NCI-H2029 (cell line): ENCODE results near the gene PDIA3.
"Not testable (repeated sequence)": the region's sequence is repeated elsewhere in the genome, so short reads cannot be mapped to it uniquely, and the experiment has no call there.

Experiments used
- DNase-seq: peaks from one replicate; lab custom pipeline; 2025; lab: John Stamatoyannopoulos, UW

The PDIA3 gene

DNA sequence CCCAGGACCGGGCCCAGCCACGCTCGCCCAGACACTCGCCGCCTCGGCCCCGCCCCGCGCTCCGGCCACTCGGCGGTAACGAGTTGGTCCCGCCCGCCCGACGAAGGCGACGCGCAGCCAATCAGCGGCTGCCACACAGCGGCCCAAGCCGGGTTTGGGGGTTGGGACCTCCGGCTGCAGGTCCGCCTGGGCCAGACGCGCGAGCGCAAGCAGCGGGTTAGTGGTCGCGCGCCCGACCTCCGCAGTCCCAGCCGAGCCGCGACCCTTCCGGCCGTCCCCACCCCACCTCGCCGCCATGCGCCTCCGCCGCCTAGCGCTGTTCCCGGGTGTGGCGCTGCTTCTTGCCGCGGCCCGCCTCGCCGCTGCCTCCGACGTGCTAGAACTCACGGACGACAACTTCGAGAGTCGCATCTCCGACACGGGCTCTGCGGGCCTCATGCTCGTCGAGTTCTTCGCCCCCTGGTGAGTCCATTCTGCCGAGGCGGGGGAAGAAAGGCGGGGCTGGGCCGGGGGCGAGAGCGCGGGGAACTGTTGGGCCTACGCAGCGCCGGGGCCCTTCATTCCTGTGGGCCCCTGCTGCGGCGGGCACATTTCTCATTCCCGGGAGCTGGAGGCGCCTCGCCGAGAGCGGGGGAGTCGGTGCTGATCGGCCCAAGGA is at the start of gene PDIA3:
TSS of gene PDIA3 (plus strand) at position 194 of the 658 bp plus-strand sequence. CDS start at position 296, 102 bp downstream.
- DNase-seq, result peak; percentile 48

DNA sequence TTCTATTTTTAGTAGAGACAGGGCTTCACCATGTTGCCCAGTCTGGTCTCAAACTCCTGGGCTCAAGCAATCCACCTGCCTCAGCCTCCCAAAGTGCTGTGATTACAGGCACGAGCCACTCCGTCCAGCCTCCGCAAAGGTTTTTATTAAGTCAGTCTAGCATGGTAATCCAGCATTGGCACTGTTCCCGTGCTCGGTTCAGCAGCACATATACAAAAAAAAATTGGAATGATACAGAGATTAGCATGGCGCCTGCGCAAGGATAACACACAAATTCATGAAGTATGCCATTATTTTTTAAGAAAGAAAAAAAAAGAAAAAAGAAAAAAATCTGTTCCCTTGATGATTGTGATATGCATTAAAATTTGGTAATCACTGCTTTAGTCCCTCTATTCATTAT is 44.1 kb upstream of the PDIA3 start:
- no peak for DNase-seq

DNA sequence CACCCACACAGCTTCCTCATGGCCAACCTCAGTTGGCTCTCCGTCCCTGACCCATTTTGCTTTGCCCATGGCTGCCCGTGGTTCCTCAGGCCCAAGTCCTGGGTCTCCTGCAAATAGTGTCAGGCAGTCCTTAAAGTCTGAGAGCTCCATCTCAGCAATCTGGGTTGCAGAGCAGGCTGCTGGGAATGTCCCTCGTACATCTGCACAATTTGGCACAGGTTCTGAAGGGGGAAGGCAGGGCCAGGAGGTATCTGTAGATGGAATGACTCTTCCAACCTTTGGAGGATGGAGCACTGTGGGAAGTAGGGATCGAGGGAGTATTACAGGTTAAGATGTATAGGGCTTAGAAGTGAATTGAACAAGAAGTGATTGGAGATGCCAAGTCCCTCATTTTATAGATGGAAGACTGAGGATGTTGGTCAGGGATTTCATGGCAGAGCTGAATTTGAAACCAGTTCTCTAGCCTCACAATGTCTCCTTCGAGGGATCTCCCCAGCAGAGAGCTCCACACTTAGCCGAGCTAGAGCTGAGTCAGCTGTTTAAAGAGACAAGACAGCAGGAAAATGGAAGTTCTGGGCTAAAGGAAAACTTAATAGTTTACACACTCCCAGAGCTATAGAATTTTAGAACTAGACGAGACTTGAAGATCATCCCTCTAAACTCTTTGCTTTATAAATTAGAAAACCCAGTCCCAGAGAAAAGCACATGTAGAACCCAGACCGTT is 43.4 kb upstream of the PDIA3 start:
- DNase-seq, result no peak

DNA sequence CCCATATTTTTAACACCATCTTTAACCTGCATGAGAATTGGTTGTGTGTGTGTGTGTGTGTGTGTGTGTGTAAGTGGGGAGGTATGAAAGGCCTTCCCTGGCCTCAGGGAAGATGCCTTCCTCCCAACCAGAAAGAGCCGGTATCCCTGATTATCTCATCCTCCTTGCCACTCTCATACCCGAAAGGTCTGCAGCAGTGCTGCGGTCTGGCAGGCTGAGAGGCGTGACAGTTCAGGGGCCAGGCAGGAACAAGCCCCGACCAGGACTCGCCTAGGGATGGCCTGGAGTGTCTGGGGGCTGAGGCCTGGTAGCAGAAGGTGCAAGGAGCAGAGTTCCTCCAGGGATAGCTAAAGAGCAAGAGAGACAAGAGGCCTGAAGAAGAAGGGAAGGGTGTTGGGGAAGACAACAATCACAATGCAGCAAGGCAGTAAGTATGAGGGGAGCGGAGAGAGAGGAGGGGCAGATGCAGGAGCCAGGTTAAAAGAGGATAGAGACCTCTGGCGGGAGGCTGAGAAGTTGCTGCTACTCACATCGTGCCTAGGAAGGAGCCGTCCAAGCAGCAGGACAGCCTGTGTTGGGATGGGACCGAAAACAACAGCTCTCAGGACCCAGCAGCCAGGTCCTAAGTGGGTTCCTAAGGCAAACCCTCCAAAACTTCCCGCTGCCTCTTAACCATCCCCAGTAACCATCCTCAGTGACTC is 35.7 kb upstream of the PDIA3 start:
- DNase-seq, result not testable (repeated sequence)

DNA sequence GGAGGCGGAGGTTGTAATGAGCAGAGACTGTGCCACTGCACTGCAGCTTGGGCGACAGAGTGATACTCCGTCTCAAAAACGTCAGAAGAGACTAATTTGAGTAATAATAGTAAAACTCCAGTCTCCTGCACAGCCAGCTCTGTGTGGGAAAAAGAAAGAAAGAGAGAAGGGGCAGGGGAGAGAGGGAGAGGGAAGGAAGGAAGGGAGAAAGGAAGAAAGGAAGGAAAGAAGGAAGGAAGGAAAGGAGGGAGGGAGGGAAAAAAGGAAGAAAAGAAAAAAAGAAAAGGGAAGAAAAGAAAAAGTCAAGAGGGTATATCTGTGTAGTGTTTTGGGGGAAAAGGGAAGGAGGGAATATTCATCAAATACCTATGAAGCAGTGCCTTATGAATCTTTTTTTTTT is 23.1 kb upstream of the PDIA3 start:
- no peak for DNase-seq

DNA sequence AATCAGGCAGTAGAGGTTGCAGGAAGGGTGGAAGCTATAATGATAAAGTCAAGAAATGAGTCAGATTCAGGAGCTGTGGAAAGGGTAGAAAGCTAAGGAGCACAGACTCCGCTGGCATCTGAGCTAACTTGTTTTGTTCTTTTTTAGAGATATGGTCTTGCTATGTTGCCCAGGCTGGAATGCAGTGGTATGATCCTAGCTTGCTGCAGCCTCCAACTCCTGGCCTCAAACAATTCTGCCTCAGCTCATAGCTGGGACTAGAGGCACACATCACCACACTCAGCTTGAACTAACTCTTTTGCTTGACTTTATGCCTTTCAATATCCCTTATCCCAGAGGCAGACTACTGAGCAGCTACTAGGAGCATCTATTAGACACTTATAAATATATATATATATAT is 19.9 kb upstream of the PDIA3 start:
- not testable (repeated sequence) for DNase-seq

DNA sequence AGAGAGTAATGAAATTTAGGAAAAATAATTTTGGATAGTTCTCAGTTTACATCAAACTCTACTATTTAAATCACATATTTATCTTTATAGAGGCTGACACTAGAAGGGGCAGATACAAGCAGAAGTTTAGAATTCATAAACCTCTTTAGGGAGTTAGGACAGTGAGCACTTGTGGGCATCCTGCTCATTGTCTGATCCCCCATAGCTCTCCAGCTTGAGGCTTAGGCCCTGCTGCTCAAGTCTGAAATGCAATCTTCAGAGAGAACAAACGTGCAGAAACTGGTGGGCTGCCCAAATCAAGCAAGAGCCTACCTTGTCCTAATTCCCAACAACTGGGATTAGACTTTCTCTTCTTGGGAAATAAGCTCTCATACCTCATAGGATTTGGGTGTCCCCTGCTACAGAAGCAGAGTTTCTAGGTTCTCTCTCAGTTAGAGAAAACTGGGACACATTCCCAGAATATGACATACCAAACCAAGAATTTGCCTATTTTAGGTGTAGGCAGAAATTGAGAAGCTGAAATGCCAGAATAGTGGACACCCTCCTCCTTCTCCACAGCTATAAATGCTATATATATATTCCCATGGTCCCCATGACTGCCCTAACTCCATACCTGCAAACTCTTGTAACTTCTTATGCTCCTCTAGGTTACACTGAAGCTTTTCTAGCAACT is 18.0 kb upstream of the PDIA3 start:
- not testable (repeated sequence) for DNase-seq

DNA sequence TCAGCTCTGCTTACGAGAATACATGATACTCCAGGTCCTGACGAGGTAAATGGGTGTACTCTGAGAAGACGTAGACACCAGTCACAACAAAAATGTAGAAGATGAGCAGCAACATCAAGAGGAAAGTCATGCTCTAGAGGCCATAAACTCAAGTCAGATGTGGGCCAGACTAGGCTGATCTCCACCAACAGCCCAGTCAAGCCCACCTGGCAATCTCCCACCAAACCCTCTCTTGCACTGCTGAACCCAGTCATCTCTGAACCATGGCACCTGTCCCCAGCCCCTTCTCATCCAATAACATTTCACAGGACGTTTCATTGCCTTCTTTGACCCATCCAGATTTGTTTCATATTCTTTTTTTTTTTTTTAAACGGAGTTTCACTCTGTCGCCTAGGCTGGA is 10.8 kb upstream of the PDIA3 start:
- no peak for DNase-seq

DNA sequence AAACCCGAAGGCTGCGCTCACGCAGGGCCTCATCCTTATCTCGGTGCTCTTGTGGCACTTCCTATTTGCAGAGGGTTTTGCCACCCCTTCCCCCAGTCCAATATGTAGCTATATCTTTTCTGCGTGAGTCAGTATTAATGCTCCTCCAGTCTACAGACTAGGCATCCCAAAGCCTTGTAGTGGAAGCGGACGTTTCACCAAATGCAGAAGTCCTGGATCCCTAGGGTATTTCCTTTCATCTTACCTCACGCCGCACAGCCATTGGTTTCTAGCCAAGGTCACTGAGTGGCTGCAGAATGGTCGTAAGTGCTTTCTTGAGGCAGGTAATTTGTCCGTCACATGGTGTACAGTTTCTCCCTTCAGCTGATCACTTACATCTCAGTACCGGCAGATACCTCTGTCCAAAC is 668 bp downstream of the PDIA3 start:
- DNase-seq, result peak; percentile 36

DNA sequence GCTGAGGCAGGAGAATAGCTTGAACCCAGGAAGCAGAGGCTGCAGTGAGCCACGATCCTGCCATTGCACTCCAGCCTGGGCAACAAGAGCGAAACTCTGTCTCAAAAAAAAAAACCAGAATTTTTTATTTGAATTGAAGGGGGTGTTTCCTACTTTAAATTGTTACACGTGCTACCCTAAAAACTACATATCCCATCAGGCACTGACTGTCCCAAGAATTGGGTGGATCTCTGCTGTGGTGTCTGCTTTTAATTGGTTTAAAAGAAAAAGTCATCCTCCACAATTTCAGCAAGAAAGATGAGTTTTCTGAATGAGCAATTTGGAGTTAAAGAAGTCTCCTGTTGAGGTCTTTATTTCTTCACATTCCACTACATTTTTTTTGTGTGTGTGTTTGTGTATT is 2.1 kb downstream of the PDIA3 start:
- no peak for DNase-seq

DNA sequence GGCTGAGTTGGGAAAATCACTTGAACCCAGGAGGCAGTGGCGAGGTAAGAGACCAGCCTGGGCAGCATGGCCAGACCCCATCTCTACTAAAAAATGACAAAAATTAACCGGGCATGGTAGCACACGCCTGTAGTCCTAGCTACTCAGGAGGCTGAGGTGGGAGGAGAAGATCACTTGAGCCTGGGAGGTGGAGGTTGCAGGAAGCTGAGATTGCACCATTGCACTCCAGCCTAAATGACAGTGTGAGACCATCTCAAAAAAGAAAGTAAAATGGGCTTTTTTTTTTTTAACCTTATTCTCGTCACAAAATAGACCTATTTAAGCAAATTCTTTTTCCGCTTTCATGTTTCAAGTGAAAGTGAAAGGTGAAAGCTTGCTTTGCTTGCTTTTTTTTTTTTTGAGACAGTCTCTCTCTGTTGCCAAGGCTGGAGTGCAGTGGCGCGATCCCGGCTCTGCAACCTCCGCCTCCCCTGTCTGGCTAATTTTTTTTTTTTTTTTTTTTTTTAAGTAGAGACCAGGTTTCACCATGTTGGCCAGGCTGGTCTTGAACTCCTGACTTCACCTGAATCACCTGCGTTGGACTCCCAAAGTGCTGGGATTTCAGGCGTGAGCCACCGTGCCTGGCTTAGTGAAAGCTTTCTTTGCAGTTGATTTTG is 3.6 kb downstream of the PDIA3 start:
- DNase-seq, result no peak

DNA sequence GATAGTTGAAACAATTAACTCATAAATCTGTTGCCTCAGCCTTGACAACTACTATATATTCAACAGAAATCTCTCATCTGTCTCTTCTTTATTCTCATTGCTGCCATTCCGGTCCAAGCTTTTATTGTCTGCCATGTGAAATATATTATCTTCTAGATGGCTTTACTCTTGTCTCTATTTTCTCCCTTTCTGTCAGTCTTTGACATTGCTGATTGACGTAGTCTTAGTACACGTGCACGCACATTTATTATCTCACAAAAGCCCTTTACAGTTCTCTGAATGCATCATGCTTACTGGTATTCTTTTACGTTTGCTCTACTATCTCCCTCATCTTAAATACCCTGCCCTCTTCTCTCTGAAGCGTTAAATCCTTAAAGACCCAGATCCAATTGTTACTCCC is 5.6 kb downstream of the PDIA3 start:
- DNase-seq, result no peak

DNA sequence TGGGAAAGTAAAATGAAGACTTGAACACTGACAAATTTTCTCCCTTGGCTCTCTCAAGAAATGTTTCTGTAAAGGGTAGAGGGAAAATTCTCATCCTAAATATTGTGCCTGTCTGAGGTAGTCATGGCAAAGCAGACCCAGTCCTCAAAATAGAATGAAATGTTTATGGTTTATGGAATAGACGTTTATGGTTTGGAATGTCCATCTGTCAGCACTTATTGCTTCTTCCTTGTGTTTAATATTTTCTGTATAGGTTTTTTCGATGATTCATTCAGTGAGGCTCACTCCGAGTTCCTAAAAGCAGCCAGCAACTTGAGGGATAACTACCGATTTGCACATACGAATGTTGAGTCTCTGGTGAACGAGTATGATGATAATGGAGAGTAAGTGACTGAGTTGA is 16.6 kb downstream of the PDIA3 start:
- no peak for DNase-seq

DNA sequence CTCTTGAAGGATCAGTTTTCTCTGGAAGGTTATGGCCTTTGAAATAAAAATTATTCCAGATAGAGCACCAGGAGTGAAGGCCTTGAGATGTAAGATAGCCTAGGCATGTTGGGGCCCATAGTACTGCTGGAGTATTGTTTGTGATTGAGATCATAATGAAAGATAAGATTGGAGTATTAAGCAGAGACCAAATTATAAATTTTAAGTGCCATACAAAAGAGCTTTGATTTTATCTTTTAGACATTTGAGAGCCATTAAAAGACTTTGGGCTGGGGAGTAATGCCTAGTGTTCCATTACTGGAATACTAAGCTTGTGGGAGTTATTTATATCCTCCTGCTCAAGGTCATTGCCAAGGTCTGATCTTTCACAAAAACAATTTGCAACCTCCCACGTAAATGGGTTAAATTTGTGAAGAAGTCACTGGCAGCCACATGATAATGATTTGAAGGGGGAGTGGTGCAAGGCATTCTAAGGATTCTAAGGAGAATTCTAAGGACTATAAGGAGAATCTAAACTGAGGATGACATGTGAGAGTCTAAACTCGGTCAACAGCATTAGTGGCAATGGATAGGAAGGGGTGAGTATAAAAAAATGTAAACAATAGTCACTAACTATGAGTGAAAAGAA is 17.7 kb downstream of the PDIA3 start:
- DNase-seq, result no peak

DNA sequence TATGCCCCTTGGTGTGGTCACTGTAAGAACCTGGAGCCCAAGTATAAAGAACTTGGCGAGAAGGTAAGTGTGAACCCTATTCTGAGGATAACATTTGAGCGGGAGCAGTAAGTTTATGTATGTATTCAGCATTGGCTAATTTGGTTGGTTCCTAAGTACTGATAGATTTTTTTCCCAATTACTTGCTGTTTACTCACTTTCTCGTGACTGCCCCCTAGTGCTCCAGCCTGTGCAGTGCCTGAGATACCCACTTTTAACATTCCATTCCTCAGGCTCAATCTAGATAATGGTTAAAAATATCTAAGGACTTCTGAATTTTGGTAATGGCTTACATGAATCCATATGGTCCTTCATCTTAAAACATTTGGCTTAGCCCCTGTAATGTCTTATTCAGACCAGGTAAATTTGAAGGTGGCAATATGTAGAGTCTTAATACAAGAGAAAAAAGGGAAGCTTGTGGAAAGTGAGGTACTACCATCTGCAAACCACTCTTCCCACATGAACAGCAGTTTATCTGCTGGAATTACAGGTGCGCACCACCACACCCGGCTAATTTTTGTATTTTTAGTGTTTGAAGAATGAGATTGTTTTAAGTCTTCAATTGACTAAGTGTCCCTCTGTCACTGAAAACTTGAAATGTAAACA is 23.5 kb downstream of the PDIA3 start:
- DNase-seq, result no peak

DNA sequence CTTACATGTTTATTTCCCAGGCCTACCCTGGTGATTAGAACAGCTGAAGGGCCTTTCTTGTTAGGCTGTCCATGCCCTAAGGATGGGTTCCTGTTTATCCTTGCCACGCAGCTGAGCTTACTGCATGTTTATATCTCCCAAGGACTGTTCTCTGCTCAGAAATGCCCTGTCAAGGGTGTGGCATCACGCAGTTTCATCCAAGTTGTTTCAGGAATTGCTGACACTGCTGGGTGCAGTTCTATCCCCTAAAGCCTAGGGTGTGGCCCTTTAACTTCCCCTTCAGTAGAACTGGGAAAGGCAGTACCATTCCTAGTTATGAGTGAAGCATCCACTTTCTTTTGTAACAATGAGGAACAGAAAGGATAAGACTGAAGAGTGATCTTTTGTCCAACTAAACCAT is 25.6 kb downstream of the PDIA3 start:
- no peak for DNase-seq

DNA sequence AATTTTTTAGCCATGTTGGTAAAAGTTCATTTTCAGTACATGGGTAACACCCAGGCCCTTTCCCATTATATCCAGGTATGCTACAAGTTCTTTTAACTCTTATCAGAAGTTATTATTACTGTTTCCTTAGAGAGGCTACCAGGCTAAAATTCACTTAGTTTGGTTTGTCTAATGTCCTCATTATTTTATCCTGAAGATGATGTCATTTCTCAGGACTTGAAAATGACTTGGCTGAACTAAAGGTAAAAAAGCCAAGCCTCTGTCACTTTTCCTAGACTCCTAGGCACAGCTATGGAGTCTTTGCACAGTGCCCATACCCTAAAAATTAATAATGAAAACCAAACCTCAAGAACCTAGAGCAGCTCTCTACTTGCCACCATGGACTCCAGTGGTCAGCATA is 26.4 kb downstream of the PDIA3 start:
- no peak for DNase-seq

DNA sequence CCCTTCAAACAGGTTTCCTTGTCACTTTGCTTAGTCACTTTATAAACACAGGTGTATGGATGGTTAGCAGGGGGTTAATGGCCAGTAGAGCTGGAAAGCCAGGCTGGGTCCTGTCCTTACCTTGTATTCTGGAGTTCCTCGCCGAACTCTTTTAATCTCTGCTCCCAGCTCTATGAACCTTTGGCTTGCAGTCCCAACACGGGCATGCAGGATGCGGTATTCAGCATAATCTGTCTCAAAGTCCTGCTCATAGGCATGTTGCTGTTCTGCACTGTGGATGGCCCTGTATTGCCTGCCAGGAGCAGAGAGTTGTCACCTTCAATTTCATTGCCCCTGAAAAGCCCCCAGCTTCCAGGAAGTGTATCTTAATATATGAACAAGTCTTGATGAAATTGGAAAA is 27.8 kb downstream of the PDIA3 start:
- DNase-seq, result no peak

DNA sequence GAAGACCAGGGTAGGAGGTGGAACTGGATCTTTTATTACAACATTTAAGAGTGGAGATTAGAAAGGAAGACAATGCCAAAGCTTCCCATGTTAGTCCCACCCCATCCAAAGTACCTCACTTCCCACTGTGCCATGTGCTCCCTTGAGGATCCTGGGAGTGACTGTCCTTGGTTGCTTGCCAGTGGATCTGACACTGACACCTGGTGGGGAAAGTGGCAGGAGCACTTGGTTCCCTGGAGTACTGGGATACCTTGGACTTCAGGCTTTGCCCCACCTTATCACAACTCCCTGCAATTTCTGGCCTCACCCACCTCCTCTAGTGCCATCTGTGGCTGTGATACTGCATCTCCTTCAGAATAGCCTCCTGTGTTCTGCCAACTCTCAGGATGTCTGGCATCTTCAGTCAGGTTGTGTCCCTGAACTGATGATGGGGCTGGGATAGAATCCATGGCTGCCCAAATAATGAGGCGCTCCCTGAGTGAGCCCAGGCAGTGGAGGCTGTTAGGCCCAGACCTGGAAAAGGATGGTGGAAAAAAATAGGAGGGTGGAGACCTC is 29.2 kb downstream of the PDIA3 start:
- DNase-seq, result peak; percentile 59

DNA sequence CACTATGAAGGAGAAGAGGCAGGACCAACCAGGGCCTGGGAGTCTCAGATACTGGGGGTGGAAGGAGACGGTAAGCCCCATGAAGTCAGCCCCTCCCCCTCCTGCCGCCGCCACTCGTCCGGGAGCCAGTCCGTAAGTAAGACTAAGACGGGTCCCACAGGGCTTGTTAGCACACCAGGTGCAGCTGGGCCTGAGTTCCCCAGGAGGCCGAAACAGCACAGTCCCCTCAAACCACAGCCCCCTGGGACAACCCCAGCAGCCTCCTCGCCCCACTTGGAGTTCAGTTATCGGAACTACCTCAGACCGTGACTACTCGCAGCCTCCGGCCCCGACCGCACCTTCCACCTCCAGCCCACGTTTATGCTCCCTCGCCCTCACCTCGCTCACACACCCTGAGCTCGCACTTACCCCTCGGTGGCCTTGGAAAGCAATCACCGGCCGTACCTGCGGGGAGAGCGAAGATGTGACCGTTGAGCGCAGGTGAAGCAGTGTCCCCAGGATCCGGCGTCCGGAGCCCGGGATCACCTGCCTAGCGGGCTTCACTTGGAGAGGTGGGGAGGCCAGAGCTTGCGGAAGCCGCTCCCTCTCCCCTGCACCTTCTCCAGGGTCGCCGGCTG is 30.0 kb downstream of the PDIA3 start:
- no peak for DNase-seq
